A673 (cell line): Measurements from ENCODE around the gene ARHGAP22. TPM values are rescaled to one million over a fixed set of nuclear protein-coding genes. Genes with fewer than 3 reads are reported as not detected.

ENCODE experiments used
- BruUV-seq: library from RNA; stranded (reverse); fragments of 400-500 nt; replicated peaks from 2 replicates; lab custom pipeline; 2021; lab: Mats Ljungman, UMichigan
- CTCF ChIA-PET: fragments of 300-600 bp; sonication (Branson Sonifier 250); formaldehyde crosslinking; loops from one replicate; lab custom pipeline; 2022; ENCODE audit warnings: antibody characterized with exemption; lab: Charles Lee
- POLR2A ChIA-PET: fragments of 300-600 bp; sonication (Branson Sonifier 250); formaldehyde crosslinking; loops from one replicate; lab custom pipeline; 2022; ENCODE audit warnings: antibody characterized with exemption; ENCODE audit not compliant: low non-redundant PET; lab: Charles Lee
- DNase-seq: peaks from one replicate; pipeline ENCODE4 v3.0.0-alpha.2; 2015; ENCODE audit warnings: low spot score
- H3K27ac ChIP-seq: fragments of 200-600 bp; sonication (generic); 2 replicates; pipeline ENCODE4 v1.5.1; 2016; ENCODE audit warnings: mixed run types, low read depth, mild to moderate bottlenecking, mixed read lengths, antibody characterized with exemption, low read length; ENCODE audit not compliant: poor library complexity, severe bottlenecking
- H3K27me3 ChIP-seq: fragments of 200-600 bp; sonication (generic); replicated peaks from 2 replicates; pipeline ENCODE4 v1.6.1; 2017; ENCODE audit warnings: mixed run types, low read depth, mild to moderate bottlenecking, mixed read lengths, antibody characterized with exemption, low read length; ENCODE audit not compliant: insufficient read depth, poor library complexity
- H3K36me3 ChIP-seq: fragments of 200-600 bp; sonication (generic); 2 replicates; pipeline ENCODE4 v1.6.1; 2016; ENCODE audit warnings: mixed run types, mild to moderate bottlenecking, mixed read lengths, antibody characterized with exemption, low read length; ENCODE audit not compliant: insufficient read depth, poor library complexity, severe bottlenecking
- H3K4me1 ChIP-seq: fragments of 200-600 bp; sonication (generic); 2 replicates; pipeline ENCODE4 v1.6.1; 2017; ENCODE audit warnings: mixed run types, mild to moderate bottlenecking, mixed read lengths, antibody characterized with exemption, low read length; ENCODE audit not compliant: insufficient read depth, poor library complexity, severe bottlenecking
- H3K4me3 ChIP-seq: fragments of 200-600 bp; sonication (generic); 2 replicates; pipeline ENCODE4 v1.5.1; 2016; ENCODE audit warnings: low read depth, mixed run types, mild to moderate bottlenecking, mixed read lengths, low read length; ENCODE audit not compliant: poor library complexity, severe bottlenecking
- H3K9me3 ChIP-seq: fragments of 200-600 bp; sonication (generic); 2 replicates; pipeline ENCODE4 v1.6.1; 2016; ENCODE audit warnings: mixed run types, low read depth, mild to moderate bottlenecking, mixed read lengths, antibody characterized with exemption, low read length; ENCODE audit not compliant: poor library complexity, severe bottlenecking
- EZH2 ChIP-seq: fragments of 200-600 bp; sonication (generic); IDR thresholded peaks from 2 replicates; pipeline ENCODE4 v1.6.1; 2017; ENCODE audit warnings: borderline replicate concordance, low read depth, mild to moderate bottlenecking, mixed read lengths, antibody characterized with exemption, low read length; ENCODE audit not compliant: poor library complexity, severe bottlenecking
- intact Hi-C: fragments of 100-400 bp; cut with micrococcal nuclease; formaldehyde crosslinking; loops from one replicate; pipeline ENCODE4 v1.10.0; 2022; ENCODE audit not compliant: unreplicated experiment
- total RNA-seq: library from RNA; stranded (reverse); gene quantifications from 2 replicates; pipeline ENCODE4 v1.2.3, GENCODE V29; 2021
- TF ChIP-seq, protein P1 (sequence below): fragments of 300-800, 200-600 bp; sonication (generic); conservative IDR thresholded peaks from 2 replicates; pipeline ENCODE4 v1.5.1; 2017; ENCODE audit warnings: low read depth, mild to moderate bottlenecking, antibody characterized with exemption, low read length, moderate library complexity, mixed read lengths

The ARHGAP22 gene
- total RNA-seq, 1 experiment from 2014 or later = 0.47 TPM

DNA sequence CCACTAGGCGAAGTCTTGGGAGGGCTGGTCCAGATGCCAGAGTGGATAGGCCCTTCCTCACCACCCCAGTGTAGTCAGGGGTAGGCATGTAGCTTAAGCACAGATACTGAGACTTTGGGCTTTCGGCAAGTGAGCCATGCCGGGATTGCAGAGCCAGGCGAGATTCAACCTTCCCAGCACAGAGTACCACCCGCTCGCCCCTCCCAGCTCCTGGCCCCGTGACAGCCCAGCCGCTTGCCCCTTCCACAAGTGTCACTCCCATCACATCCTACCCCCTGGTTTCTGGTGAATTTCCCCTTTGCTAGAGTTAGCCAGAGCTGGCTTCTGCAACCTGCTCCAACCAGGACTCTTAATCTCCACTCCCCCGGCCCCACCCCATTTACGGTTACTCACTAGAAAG, 56.9 kb downstream of the ARHGAP22 start:
- no peaks in the 10 kb centered on the region for H3K27me3 ChIP-seq
- H3K36me3 ChIP-seq = no peaks in the 10 kb centered on the region
- no peak overlapping the region for H3K27ac ChIP-seq
- DNase-seq = no peak
- H3K4me1 ChIP-seq = no peaks in the 10 kb centered on the region
- CTCF ChIA-PET = no interaction called here
- no TSS peak for BruUV-seq
- intact Hi-C loops = no loop called here
- no peak overlapping the region for H3K4me3 ChIP-seq
- TF ChIP-seq, protein P1, sequence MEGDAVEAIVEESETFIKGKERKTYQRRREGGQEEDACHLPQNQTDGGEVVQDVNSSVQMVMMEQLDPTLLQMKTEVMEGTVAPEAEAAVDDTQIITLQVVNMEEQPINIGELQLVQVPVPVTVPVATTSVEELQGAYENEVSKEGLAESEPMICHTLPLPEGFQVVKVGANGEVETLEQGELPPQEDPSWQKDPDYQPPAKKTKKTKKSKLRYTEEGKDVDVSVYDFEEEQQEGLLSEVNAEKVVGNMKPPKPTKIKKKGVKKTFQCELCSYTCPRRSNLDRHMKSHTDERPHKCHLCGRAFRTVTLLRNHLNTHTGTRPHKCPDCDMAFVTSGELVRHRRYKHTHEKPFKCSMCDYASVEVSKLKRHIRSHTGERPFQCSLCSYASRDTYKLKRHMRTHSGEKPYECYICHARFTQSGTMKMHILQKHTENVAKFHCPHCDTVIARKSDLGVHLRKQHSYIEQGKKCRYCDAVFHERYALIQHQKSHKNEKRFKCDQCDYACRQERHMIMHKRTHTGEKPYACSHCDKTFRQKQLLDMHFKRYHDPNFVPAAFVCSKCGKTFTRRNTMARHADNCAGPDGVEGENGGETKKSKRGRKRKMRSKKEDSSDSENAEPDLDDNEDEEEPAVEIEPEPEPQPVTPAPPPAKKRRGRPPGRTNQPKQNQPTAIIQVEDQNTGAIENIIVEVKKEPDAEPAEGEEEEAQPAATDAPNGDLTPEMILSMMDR = no peak
- TF ChIP-seq EZH2 = no peak
- H3K9me3 ChIP-seq = no peaks in the 10 kb centered on the region
- POLR2A ChIA-PET = interaction anchor here (0.6 kb wide), 1 partner anchor 9 kb away, joined by 3 read pairs; no protein-coding TSS in a partner anchor

DNA sequence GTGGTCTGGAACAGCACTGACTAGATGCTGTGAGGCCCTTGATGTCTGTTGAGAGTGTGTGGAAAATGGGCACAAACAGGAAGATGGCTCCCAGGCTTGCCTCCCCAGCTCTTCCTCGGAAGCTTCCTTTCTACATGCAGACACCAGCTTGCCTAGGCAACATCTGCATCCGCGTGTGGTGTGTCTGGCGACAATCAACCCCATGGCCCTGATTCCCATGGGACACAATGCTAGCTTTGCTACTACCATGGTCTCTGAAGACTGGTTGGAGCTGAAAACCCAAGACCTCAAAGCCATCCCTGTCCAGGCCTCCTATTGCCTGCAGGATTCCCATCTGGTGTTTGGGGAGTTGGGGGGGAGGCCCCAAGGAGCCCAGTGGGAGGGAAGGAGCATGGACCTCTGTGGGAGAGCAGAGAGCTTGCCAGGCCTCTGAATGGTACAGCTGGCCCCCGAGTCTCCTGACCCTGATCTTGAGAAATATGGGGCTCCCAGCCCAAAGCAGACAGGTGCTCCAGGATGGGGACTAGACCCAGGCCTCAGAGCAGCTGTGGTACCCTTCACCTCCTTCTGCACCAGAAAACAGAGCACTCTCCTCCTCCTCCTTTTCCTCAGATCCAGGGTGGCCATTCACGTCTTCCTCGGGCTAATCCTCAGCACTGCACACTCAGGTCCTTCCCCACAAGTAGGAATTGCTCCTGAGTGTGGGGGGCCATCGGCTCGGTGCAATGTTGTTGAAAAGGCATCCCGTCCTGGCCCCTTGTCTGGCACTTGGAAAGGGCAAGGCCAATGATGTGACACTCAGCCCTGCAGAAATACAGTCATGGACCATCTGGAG, 57.6 kb downstream of the ARHGAP22 start:
- no peaks in the 10 kb centered on the region for H3K9me3 ChIP-seq
- H3K27me3 ChIP-seq = no peaks in the 10 kb centered on the region
- TF ChIP-seq, protein P1 = no peak
- TF ChIP-seq EZH2 = no peak
- H3K36me3 ChIP-seq = no peaks in the 10 kb centered on the region
- POLR2A ChIA-PET = no interaction called here
- CTCF ChIA-PET = interaction anchor here (1.2 kb wide), 1 partner anchor 109 kb away, joined by 3 read pairs; no protein-coding TSS in a partner anchor
- no peak overlapping the region for H3K27ac ChIP-seq
- BruUV-seq = no TSS peak
- no peaks in the 10 kb centered on the region for H3K4me1 ChIP-seq
- no peak for DNase-seq
- intact Hi-C loops = no loop called here
- H3K4me3 ChIP-seq = no peak overlapping the region

DNA sequence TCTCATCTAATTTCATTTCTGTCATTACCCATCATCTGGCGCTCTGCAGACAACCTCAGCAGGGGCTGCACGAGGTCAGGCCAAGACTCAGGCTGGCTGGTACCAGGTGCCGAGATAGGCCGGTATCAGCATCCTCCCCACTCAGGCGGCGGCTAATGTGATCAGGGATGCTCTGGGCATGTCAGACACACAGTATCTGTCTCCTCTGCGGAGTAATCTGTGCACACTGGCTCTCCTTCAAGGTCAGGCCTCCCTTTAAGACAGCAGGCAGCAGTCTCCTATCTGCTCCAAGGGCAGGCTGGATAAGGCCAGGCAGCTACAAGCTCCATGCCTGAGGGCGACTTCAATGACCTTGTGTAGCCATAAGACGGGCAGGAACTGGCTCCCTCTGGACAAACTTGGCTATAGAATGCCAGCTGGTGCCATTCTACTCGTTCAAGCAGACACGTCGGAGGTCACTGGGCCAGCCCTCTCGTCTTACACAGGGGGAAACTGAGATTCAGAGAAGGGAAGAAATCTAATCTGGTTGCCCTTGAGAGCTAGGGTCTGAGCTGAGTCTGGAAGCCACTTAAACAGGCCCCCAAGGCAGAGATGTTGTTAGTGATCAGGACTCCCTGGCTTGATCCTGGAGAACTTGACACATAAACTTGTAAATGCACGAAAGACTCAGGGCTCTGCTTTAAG, 59.3 kb downstream of the ARHGAP22 start:
- no peaks in the 10 kb centered on the region for H3K27me3 ChIP-seq
- ChIA-PET CTCF (no interaction called here), POLR2A (no interaction called here)
- no peak for DNase-seq
- intact Hi-C loops = no loop called here
- H3K36me3 ChIP-seq = no peaks in the 10 kb centered on the region
- BruUV-seq = no TSS peak
- no peak for TF ChIP-seq EZH2
- TF ChIP-seq, protein P1 = no peak
- no peaks in the 10 kb centered on the region for H3K4me1 ChIP-seq
- H3K27ac ChIP-seq = no peak overlapping the region
- H3K4me3 ChIP-seq = no peak overlapping the region
- H3K9me3 ChIP-seq = no peaks in the 10 kb centered on the region
